Nucleus accumbens (tissue), 56 donors: ENCODE measurements around the gene BCL2L13.
"Not testable (repeated sequence)": the region's sequence is repeated elsewhere in the genome, so short reads cannot be mapped to it uniquely, and the experiment has no call there.

ENCODE experiments used
- DNase-seq, 56 donors: peaks; one replicate each; lab custom pipeline; 2025; lab: John Stamatoyannopoulos, UW

BCL2L13 gene

GRCh38 chr22:17751596-17751995 lies 113.0 kb downstream of the BCL2L13 start:
- no peak for DNase-seq

GRCh38 chr22:17753401-17753989 lies 114.9 kb downstream of the BCL2L13 start:
- no peak for DNase-seq

GRCh38 chr22:17754233-17754925 lies 115.8 kb downstream of the BCL2L13 start:
- DNase-seq = no peak

GRCh38 chr22:17761138-17761488 lies 122.6 kb downstream of the BCL2L13 start:
- DNase-seq = no peak

- not testable (repeated sequence) for DNase-seq
Measured at GRCh38 chr22:17763442-17763841, 124.9 kb downstream of the BCL2L13 start.

- peak in 1 of 56 donors; percentile 19 for DNase-seq
Measured at GRCh38 chr22:17764036-17764435, 125.5 kb downstream of the BCL2L13 start.

- not testable (repeated sequence) for DNase-seq
Measured at GRCh38 chr22:17764852-17765251, 126.3 kb downstream of the BCL2L13 start.

GRCh38 chr22:17767233-17768065 lies 128.9 kb downstream of the BCL2L13 start:
- DNase-seq = no peak

GRCh38 chr22:17769013-17769715 lies 130.6 kb downstream of the BCL2L13 start:
- no peak for DNase-seq

GRCh38 chr22:17769716-17770082 lies 131.1 kb downstream of the BCL2L13 start:
- no peak for DNase-seq

- peak in 23 of 56 donors; percentile 18 to 65 (median 31) for DNase-seq
Measured at GRCh38 chr22:17770180-17771077, 131.9 kb downstream of the BCL2L13 start.

- DNase-seq = no peak
Measured at GRCh38 chr22:17772249-17772957, 133.8 kb downstream of the BCL2L13 start.

GRCh38 chr22:17772958-17773605 lies 134.5 kb downstream of the BCL2L13 start:
- peak in 1 of 56 donors; percentile 23 for DNase-seq

GRCh38 chr22:17773606-17774205 lies 135.1 kb downstream of the BCL2L13 start:
- DNase-seq = peak in 15 of 56 donors; percentile 6 to 62 (median 28)

GRCh38 chr22:17774206-17774925 lies 135.8 kb downstream of the BCL2L13 start, which contains the start of gene BID:
BID (minus strand) TSS chr22:17774469; CDS start chr22:17750116, 24,353 bp downstream.
- peak in 2 of 56 donors; percentile 57 to 58 for DNase-seq

GRCh38 chr22:17774926-17775685 lies 136.5 kb downstream of the BCL2L13 start:
- DNase-seq = no peak
